ENCODE results near the gene FCSK. TPM values are rescaled to one million over a fixed set of nuclear protein-coding genes. Genes with fewer than 3 reads are reported as not detected.
"Not testable (repeated sequence)": the region's sequence is repeated elsewhere in the genome, so short reads cannot be mapped to it uniquely, and the experiment has no call there.

Gene FCSK
- total RNA-seq, 2 donors from 2014 or later: 8.2 to 13.9 TPM

DNA sequence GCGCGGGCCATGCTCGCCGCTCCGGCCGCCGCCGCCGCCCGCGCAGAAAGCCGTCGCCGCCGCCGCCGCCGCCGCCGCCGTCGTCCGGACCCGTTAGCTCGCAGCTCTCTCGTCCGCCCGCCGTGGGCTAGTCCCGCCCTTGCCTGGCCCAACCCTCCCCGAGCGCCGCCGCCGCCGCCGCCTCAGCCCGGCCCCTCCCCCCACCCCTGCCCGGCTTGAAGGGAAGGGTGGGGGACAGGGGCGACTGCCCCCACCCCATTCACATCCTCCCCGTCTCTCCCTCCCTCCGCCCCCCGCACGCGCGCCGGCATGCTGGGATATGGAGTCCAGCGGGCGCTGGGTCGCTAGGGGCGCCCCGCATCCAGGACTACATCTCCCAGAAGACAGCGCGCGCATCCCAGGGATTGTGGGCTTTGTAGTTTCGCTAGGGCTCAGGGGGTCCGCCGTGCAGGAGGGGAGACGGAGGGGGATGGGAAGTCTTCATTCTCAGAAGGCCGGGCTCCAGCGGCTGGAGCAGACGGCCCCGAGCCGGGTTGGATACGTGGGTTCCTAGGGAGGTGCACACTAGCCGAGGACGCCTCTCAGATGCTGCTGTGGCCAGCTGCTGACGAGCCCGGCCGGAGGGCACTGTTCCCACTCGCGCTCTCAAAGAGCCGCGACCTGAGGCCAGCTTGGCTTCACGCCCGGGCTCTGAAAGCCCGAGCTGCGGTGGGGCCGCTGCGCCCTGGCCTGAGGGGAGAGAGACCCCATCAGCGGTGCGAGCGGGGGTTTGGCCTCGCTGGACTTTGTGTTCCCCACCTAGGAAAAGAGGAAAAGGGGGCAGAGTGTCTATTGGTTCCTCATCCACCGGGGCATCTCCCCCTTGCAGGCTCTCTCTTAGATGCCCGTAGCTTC is 15.2 kb upstream of the FCSK start, which contains the start of gene ST3GAL2:
ST3GAL2 (minus strand) TSS at position 132 of the 894 bp plus-strand sequence. CDS start 40,570 bp downstream, outside the sequence.
- H3K4me1 Mint-ChIP-seq: peaks cover 18% of the 10 kb centered on the region
- H3K4me3 Mint-ChIP-seq: peak within 1 kb of the TSS; percentile 99
- H3K9me3 Mint-ChIP-seq: no peaks in the 10 kb centered on the region
- peaks cover 9% of the 10 kb centered on the region for H3K36me3 Mint-ChIP-seq (ENCODE audit: low read depth)
- H3K27me3 Mint-ChIP-seq: no peaks in the 10 kb centered on the region
- H3K27ac Mint-ChIP-seq: peak within 1 kb of the TSS; percentile 95
- ATAC-seq (replicated peaks): peak; percentile 96

DNA sequence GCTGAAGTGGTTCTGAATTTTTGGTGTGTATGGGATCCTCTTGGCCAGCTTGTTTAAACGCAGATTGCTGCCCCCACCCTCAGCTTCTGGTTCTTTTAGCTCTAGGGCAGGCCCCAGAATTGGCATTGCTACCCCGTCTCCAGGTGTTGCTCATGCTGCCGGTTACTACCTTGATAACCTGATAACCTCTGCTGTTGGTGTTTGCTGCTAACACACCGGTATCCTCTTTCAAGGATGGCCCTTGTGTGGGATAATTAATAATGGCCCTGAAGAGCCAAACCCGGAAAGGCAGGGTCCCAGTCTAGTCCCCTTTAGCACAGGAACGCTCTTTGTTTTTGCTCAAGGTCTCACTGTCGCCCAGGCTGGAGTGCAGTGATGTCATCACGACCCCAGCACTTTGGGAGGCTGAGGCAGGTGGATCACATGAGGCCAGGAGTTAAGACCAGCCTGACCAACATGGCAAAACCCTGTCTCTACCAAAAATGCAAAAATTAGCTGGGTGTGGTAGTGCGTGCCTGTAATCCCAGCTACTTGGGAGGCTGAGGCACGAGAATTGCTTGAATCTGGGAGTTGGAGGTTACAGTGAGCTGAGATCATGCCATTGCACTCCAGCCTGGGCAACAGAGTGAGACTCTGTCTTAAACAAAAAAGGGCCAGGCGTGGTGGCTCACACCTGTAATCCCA is 14.2 kb upstream of the FCSK start:
- Mint-ChIP-seq H3K9me3 (no peaks in the 10 kb centered on the region), H3K4me3 (peak overlapping the region; percentile 99), H3K4me1 (peaks cover 18% of the 10 kb centered on the region), H3K27me3 (no peaks in the 10 kb centered on the region), H3K27ac (no peak overlapping the region), H3K36me3 (ENCODE audit: low read depth) (no peaks in the 10 kb centered on the region)
- no peak for ATAC-seq (replicated peaks)

DNA sequence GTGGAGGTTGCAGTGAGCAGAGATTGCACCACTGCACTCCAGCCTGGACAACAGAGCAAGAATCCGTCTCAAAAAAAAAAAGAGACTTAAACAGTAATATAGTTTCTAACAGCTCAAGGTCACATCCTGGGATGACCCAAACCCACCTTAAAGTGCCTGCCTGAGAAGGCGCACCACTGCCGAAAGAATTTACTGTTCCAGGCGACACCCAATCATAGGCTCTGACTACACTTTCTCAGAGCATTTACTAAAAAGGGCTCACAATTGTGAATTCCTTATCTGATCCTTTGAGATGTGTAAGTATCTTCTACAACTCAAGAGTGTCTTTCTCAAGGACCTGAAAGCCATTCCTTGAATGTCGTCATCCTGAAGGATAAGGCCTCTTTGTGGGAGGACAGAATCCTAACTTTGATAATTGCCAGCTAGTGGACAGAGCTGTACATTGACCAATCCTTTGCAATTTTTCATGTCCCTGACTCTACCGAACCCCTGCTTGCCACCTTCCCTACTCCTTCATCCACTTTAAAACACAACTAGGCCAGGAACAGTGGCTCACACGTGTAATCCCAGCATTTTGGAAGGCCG is 12.9 kb upstream of the FCSK start:
- no peaks in the 10 kb centered on the region for H3K9me3 Mint-ChIP-seq
- peaks cover 15% of the 10 kb centered on the region for H3K4me1 Mint-ChIP-seq
- H3K36me3 Mint-ChIP-seq (ENCODE audit: low read depth): no peaks in the 10 kb centered on the region
- no peak overlapping the region for H3K27ac Mint-ChIP-seq
- H3K27me3 Mint-ChIP-seq: no peaks in the 10 kb centered on the region
- ATAC-seq (replicated peaks): no peak
- H3K4me3 Mint-ChIP-seq: no peak overlapping the region

DNA sequence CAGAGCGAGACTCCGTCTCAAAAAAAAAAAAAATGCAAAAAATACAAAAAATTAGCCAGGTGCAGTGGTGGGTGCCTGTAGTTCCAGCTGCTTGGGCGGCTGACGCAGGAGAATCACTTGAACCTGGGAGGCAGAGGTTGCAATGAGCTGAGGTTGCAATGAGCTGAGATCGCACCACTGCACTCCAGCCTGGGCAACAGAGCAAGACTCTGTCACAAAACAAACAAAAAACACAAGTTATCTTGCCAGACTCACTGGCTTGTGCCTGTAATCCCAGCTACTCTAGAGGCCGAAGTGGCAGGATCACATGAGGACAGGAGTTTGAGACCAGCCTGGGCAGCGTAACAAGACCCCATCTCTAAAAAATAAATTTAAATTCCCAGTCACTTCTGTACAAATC is 12.1 kb upstream of the FCSK start:
- no peak overlapping the region for H3K27ac Mint-ChIP-seq
- H3K9me3 Mint-ChIP-seq: no peaks in the 10 kb centered on the region
- no peak for ATAC-seq (replicated peaks)
- H3K4me3 Mint-ChIP-seq: no peak overlapping the region
- no peaks in the 10 kb centered on the region for H3K27me3 Mint-ChIP-seq
- H3K4me1 Mint-ChIP-seq: peaks cover 11% of the 10 kb centered on the region
- no peaks in the 10 kb centered on the region for H3K36me3 Mint-ChIP-seq (ENCODE audit: low read depth)

DNA sequence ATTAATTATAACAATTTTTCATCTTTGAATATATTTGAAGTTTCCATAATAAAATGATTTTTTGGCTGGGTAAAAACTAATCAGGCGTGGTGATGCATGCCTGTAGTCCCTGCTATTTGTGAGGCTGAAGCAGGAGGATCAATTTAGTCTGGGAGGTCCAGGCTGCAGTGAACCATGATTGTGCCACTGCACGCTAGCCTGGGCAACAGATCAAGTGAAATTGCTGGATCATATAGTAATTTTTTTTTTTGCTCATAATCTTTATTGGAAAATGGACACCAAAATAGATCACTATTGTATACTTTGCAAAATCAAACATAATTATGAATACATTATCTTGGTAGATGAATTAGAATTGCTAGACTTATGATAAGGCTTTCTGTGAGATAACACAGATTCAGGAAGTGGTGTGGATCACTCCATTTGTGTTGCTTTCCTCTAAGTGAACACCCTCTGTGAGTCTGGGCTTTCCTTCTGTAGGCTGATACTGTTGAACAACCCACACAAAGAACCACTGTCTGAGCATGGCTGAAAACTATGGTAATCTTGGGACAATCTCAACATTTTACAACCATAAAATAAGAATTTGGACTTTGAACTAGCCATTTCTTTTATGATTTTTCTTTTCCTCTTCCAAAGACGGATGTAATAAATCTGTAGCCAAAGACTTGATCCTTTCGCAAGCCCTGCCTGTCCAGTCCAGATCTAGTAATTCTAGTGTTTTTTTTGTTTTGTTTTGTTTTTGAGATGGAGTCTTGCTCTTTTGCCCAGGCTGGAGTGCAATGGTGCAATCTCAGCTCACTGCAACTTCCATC is 9.9 kb upstream of the FCSK start:
- H3K4me3 Mint-ChIP-seq: no peak overlapping the region
- ATAC-seq (replicated peaks): no peak
- no peaks in the 10 kb centered on the region for H3K27me3 Mint-ChIP-seq
- H3K4me1 Mint-ChIP-seq: no peaks in the 10 kb centered on the region
- H3K9me3 Mint-ChIP-seq: no peaks in the 10 kb centered on the region
- no peak overlapping the region for H3K27ac Mint-ChIP-seq
- no peaks in the 10 kb centered on the region for H3K36me3 Mint-ChIP-seq (ENCODE audit: low read depth)

DNA sequence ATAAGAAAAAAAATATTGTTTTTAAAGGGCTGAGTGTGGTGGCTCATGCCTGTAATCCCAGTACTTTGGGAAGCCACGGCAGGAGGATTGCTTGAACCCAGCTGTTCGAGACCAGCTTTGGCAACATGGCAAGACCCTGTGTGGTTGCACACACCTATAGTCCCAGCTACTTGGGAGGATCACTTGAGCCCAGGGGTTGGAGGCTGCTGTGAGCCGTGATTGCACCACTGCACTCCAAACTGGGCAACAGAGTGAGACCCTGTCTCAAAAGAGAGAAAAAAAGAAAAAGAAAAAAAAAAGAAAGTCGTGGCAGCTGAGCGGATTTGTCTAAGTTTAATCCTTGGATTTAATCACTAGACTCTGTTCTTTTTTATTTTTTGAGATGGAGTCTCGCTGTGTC is 6.3 kb upstream of the FCSK start:
- Mint-ChIP-seq H3K27ac (no peak overlapping the region), H3K4me3 (no peak overlapping the region), H3K36me3 (ENCODE audit: low read depth) (no peaks in the 10 kb centered on the region), H3K4me1 (no peaks in the 10 kb centered on the region), H3K9me3 (no peaks in the 10 kb centered on the region), H3K27me3 (no peaks in the 10 kb centered on the region)
- ATAC-seq (replicated peaks): no peak

DNA sequence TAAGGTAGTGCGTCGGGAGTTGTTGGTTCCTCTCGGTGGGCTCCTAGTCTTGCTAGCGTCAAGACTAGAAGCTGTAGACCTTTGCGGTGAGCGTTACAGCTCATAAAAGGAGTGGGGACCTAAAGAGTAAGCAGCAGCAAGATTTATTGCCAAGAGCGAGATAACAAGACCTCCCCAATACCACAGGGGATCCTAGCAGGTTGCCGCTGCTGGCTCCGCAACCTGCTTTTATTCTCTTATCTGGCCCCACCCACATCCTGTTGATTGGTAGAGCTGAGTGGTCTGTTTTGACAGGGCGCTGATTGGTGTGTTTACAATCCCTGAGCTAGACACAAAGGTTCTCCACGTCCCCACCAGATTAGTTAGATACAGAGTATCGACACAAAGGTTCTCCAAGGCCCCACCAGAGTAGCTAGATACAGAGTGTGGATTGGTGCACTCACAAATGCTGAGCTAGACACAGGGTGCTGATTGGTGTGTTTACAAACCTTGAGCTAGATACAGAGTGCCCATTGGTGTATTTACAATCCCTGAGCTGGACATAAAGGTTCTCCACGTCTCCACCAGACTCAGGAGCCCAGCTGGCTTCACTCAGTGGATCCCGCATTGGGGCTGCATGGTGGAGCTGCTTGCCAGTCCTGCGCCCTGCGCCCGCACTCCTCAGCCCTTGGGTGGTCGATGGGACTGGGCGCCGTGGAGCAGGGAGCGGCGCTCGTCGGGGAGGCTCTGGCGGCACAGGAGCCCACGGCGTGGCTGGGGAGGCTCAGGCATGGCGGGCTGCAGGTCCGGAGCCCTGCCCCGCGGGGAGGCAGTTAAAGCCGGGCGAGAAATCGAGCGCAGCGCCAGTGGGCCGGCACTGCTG is 4.0 kb upstream of the FCSK start:
- H3K27ac Mint-ChIP-seq; ATAC-seq (replicated peaks); H3K9me3 Mint-ChIP-seq; H3K27me3 Mint-ChIP-seq; H3K4me3 Mint-ChIP-seq; H3K4me1 Mint-ChIP-seq; H3K36me3 Mint-ChIP-seq (ENCODE audit: low read depth): not testable (repeated sequence)

DNA sequence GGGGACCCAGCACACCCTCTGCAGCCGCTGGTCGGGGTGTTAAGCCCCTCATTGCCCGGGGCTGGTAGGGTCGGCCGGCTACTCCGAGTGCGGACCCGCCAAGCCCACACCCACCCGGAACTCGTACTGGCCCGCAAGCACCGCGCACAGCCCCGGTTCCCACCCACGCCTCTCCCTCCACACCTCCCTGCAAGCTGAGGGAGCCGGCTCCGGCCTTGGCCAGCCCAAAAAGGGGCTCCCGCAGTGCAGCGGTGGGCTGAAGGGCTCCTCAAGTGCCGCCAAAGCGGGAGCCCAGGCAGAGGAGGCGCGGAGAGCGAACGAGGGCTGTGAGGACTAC is 3.4 kb upstream of the FCSK start:
- H3K27ac Mint-ChIP-seq; H3K4me1 Mint-ChIP-seq; H3K27me3 Mint-ChIP-seq; ATAC-seq (replicated peaks); H3K9me3 Mint-ChIP-seq; H3K36me3 Mint-ChIP-seq (ENCODE audit: low read depth); H3K4me3 Mint-ChIP-seq: not testable (repeated sequence)

DNA sequence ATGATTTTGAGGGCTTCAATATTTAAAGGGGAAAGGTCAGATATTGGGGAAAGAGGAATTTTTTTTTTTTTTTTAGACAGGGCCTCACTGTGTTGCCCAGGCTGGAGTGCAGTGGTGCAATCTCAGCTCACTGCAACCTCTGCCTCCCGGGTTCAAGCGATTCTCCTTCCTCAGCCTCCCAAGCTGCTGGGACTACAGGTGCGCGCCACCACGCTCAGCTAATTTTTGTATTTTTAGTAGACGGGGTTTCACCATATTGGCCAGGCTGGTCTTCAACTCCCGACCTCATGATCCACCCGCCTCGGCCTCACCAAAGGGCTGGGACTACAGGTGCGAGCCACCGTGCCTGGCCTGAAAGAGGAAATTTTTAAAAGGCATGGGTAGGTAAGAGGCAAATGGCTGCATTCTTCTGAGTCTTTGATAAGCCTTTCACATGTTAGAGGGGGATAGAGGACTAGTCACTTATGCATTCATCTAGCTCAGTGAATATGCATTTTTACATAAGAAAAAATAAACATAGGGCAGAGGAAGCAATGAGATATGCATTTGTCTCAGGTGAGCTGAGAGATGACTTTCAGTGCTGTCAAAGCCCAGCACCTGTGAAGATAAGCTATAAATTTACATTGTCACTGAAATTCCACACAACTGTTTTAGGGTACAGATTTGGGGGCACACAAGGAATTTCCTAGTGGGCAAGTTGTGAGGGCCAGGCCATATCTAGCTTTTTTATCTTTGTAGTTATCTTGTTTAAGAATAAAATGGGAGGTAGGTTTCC is 1.1 kb upstream of the FCSK start:
- no peak for ATAC-seq (replicated peaks)
- H3K4me1 Mint-ChIP-seq: peaks cover 6% of the 10 kb centered on the region
- peak overlapping the region; percentile 87 for H3K4me3 Mint-ChIP-seq
- H3K27ac Mint-ChIP-seq: peak overlapping the region; percentile 90
- no peaks in the 10 kb centered on the region for H3K36me3 Mint-ChIP-seq (ENCODE audit: low read depth)
- no peaks in the 10 kb centered on the region for H3K9me3 Mint-ChIP-seq
- H3K27me3 Mint-ChIP-seq: no peaks in the 10 kb centered on the region

DNA sequence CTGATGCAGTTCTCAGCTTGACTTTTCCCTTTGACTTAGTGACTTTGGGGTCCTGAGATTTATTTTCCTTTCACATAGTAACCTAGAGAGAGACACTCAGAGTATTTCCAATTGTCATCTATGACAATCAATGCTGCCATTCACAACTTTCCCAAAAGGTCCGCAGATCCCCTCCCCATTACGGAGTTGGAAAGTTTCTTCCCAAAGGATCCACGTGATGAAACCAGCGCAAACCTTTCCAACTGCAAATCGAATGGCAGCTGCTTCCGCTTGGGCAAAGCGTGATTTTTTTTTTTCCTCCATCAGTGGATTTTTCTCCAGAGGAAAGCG is 538 bp upstream of the FCSK start:
- Mint-ChIP-seq H3K27ac (peak overlapping the region; percentile 90), H3K9me3 (no peaks in the 10 kb centered on the region), H3K27me3 (no peaks in the 10 kb centered on the region), H3K36me3 (ENCODE audit: low read depth) (no peaks in the 10 kb centered on the region), H3K4me1 (peaks cover 6% of the 10 kb centered on the region), H3K4me3 (peak overlapping the region; percentile 87)
- peak; percentile 3 for ATAC-seq (replicated peaks)

DNA sequence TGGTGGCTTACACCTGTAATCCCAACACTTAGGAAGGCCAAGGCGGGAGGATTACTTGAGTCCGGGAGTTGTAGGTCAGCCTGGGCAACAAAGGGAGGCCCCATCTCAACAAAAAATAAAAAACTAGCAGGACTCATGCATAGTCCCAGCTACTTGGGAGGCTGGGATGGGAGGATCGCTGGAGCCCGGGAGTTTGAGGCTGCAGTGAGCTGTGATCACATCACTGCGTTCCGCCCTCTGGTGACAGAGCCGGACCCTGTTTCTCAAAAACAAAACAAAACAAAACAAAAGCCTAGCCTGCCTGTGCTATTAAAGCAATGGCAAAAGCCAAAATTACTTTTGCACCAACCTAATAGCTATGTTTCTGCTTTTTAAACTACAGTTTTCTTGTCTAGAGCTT is 1.5 kb downstream of the FCSK start:
- H3K27me3 Mint-ChIP-seq: no peaks in the 10 kb centered on the region
- no peak overlapping the region for H3K27ac Mint-ChIP-seq
- peaks cover 6% of the 10 kb centered on the region for H3K4me1 Mint-ChIP-seq
- no peaks in the 10 kb centered on the region for H3K9me3 Mint-ChIP-seq
- no peak for ATAC-seq (replicated peaks)
- peak overlapping the region; percentile 9 for H3K4me3 Mint-ChIP-seq
- no peaks in the 10 kb centered on the region for H3K36me3 Mint-ChIP-seq (ENCODE audit: low read depth)

DNA sequence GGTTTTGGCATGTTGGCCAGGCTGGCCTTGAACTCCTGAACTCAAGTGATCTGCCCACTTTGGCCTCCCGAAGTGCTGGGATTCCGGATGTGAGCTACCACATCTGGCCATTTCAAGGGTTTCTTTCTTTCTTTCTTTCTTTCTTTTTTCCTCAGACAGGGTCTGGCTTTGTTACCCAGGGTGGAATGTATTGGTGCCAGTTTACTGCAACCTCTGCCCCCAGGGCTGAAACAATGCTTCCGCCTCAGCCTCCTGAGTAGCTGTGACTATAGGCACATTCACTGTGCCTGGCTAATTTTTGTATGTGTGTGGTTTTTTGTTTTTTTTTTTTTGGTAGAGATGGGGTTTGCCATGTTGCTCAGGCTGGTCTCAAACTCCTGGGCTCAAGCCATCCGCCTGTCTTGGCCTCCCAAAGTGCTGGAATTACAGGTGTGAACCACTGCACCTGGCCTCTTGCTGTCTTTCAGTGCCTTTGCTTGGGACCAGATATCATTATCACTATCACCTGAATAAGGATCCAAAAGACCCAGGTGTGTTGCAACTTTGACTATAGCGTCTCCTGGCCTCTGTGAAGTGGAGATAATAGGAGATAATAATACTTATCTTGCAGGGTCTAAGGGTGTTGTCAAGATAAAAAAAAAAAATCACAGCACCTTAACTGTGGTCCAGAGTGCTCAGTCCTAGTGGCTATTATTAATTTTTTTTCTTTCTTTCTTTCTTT is 3.2 kb downstream of the FCSK start:
- Mint-ChIP-seq H3K9me3 (no peaks in the 10 kb centered on the region), H3K4me1 (peaks cover 6% of the 10 kb centered on the region), H3K36me3 (ENCODE audit: low read depth) (no peaks in the 10 kb centered on the region), H3K27ac (peak overlapping the region; percentile 3), H3K4me3 (no peak overlapping the region), H3K27me3 (no peaks in the 10 kb centered on the region)
- no peak for ATAC-seq (replicated peaks)
